HG03066 (cell line): ENCODE results near the gene LRMDA.

ENCODE experiments used
- ATAC-seq: cut with Tn5 transposase; IDR thresholded peaks from one replicate; pipeline ENCODE4 v1.9.1; 2021; ENCODE audit warnings: low read depth; ENCODE audit not compliant: unreplicated experiment

LRMDA gene

DNA sequence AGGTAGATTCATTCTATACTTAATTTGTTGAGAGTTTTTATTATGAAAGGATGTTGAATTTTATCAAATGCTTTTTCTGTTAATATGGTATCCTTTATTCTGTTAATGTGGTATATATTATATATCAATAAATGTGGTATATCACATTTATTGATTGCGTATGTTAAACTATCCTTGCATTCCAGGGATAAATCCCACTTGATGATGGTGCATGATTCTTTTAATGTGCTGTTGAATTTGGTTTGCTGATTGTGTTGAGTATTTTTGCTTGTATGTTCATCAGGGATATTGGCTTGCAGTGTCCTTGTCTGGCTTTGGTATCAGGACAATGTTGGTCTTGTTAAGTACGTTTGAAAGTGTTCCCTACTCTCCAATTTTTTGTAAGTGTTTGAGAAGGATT is 11.9 kb downstream of the LRMDA start:
- no peak for ATAC-seq

DNA sequence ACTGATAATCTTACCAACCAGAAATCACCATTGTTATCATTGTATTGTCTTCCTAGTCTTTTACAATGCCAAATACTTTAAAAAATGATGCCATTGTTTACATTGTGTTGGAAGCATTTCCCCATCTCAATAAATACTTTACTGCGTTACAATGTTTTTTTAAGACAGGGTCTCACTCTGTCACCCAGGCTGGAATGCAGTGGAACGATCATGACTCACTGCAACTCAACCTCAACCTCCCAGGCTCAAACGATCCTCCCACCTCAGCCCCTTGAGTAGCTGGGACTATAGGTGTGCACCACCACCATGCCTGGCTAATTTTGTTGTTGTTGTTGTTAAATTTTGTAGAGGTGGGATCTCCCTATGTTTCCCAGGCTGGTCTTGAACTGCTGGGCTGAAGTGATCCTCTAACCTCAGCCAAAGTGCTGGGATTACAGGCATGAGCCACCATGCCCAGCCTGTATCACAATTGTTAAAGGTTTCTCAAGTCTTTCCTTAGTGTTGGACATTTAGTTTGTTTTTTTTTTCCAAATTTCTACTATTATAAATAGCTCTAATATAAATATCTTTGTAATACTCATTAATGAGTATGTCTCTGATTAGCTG is 13.5 kb downstream of the LRMDA start:
- ATAC-seq, result no peak

DNA sequence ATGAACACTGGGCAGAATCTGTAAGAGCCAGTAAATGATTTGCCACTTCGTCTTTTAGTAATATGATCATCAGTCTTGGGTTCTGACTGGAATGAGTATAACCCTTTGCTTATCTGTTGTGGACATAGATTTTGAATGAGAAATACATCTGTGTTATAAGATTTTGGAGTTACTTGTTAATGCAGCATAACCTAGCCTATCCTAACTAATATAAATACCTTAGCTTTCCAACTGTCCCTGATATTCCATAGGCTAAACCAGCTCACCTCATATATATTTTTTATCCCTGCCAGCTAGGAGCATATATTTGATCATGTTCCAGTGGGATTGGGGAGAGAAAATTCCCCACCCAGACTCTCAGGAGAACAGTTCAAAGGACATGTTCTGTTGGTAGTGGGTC is 15.1 kb downstream of the LRMDA start:
- ATAC-seq, result no peak

DNA sequence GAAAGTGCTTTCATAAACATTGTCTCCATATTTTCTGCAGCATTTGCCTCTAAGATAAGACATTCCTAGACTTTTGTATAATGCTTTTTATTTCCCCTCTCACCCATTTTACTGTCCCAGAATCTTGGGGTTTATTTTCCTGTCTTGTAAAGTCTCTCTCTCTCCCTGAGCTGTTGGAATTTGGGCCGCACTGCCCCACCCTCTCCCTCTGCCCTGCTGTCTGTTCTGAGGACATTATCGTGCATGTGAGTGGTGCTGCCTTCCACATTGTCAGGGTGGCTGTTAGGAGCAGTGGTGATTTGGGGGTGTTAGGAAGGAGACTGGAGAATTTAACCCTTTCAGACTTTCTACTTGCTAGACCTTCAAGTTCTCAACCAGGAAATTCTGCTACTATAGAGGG is 16.7 kb downstream of the LRMDA start:
- ATAC-seq, result no peak

DNA sequence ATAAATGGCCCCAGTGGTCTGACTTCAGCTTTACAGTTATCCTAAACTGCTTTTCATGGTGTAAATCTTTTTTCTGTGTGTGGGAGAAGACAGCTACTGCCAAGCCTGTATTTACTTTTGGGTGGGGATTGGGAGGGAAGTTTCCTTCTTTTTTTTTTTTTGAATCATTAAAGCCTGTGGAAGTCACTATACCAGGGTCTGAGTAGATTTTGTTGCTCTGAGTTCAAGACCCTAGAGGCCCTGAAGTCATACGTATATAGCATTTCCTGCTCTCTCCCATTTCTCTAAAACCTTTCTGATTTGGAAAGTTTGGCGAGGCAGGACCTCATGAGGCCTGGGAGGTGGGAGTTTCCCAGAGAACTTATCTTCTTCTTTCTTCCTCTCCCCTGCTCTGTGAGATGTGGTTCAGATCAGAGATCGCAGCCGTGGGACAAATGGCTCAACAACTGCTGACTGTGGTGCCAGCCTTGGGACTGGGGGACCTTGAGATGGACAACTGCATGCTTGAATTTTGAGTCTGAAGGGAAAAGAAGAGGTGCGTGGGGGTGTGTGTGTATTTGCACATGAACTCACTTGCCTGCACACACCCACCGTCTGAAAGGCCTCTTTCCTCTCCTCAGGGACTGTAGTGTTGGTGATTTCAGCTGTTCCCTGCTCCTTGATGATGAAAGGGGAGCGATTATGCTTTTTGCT is 18.1 kb downstream of the LRMDA start:
- no peak for ATAC-seq

DNA sequence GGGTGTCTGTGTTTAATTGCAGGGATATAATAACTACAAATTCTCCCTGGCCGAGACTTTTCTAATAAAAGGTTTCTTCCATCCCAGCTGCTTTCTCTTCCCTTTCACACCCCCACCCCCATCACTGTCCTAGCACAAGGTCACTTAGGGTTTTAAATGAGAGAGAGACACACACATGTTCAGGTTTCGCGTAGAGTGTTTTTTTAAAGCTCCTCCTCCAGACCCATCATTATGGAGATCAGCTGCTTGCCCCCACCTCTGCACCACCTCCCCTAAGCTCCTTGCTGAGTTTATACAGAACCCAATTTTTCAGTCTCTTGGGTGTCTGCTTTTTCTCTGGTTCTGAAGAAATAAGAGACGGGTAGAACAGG is 18.6 kb downstream of the LRMDA start:
- no peak for ATAC-seq

DNA sequence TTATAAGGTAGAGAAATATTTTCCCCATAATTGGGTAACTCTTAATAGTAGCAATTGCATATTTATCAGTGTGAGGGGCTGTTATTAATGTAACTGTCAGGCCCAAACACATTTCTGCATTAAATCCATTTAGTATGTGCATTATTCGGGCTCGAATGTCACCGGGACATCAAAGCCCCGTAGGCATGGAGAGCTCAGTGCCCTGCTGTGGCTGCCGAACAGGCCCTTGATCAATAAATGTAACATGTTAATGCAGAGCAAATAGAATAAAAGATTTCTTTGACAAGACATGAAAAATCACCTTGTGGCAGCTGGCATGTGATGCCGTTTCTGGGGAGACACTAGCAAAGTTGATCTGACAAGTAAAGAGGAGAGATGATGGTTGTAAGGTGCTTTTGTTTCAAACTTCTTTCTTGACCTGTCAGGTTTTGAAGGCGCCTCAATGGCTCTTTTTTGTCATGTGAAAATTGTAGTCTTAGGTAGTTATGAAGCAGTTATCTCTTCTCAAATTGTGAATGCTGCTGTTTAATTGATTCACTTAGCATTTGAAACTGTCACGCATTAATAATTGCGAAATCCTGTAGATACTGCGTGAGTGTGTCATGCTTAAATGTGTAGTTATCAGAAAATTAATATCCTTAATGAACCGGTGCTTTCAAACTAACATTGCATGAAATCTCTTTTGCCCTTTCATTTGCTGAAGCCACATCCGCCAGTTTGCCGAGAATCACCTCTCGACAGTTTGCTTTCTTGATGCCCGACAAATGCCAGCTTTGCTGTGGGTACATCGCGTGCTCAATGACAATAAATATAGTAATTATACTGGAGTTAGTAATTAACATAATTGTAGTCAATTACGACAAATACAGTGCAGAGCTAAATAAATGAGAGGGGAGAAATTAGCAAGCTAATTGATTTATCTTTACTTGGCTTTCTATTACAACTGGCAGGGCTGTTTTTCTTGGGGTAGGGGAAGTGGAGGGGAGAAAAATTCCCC is 19.5 kb downstream of the LRMDA start:
- ATAC-seq, result no peak

DNA sequence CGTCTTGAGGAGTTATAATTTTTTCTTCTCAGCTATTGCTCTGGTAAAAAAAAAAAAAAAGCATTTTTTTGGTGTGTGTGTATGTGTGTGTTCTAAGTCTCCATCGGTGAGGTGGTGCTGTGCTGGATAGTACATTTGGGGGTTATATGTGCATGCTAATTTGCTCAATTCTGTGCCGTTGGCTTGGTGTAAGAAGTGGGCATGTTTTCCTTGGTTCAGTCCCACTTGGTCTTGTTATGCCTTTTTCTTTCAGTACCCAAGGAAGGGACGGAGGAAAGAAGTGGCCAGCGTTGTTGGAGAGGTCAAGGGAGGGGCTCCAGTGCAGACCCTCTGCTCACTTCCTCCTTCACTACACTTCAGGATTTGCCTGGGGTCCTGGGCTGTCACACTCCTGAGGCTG is 20.4 kb downstream of the LRMDA start:
- no peak for ATAC-seq

DNA sequence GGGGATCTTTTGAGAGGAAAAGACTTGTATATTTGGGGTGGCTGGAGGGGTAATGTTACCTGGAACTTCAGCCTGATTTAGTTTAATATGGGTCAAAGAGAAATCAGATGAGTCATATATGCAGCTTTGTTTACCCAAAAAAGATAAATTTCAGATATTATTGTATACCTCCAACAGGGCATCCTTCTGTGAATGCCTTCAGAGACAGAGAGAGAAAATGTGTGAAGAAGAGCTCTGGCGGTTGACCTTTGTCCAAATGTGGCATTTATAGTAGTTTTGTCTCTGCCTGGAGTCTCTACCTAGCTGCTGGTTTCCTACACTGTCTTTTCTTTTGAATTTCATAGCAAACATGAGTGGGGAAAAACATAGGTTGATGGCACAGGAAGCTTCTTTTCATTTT is 21.6 kb downstream of the LRMDA start:
- ATAC-seq, result no peak

DNA sequence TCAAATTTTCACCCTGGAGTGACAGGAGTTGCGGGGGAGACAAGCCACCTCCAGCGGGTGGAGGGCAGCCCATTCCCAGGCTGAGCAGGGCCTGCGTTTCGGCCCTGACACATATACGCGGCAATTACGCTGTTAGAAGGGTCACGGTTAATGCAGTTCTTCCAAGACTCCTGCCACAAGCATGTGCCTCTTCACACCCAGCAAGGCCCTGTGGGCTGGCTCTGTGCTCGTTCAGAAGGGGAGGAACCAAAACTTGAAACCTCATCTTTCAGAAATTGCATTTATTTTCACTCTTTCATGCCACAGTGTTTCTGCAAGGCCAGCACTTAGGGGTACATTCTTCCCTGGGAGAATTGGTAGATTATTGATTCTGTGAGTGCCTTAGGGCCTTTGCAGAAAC is 24.7 kb downstream of the LRMDA start:
- ATAC-seq, result no peak

DNA sequence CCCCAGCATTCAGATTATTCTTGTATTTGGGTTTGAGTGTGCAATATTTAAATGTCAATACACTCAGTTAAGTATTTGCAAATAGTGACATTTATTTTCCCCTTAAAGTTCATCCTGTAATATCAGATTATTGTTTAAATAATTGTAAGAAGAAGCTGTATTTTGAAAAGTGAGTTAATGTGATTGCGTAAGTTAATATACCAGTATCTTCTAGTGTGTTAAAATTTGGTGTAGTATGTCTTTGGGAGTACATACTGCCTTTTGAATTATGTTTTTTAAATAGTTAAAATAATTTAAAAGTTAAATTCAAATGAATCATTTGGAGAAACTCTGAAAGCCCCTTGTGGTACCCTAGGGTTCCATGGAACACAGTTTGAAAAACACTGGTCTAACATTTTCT is 28.6 kb downstream of the LRMDA start:
- no peak for ATAC-seq

DNA sequence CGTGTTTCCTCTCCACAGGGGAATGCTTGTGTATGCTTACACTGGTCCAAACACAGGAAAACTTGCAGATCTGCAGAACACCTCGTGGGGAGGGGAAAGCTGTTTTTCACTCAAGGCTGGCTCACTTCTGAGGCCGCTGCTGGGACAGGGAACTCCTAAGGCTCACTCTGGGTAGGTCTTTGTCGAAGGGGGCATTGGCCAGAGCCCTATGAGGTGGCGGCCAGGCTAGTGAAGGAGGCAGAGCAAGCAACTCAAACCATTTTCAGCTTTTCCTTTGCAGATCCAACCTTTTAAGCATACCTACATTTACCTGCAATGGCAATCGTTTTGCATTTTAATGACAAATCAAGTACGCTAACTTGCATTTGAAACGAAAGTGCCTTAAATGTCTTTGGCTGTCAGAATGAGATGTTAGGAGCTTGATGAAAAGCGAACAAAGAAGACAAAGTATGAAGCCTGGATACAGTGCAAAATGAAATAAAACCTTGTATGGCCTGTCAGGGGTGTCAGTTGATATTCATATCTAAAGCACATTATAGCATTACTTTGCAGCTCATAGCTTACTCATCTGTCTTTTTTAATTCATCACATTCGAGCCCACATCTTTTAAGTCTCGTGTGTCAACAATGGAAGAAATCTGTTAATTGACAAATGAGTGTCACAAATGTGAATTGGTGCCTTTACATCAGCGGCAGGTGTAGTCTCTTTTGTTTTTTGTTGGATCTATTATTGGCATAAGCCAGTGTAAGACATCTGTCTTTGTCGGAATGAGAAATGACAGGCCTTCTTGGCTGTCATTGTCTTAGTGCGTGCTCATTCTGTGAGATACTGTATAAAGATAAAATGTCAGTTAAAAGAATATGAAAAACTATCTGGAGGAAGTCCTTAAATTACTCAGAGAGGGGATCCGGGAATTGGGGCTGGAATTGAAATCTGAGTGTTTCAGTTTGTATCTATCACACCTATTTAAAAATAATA is 30.5 kb downstream of the LRMDA start:
- no peak for ATAC-seq

DNA sequence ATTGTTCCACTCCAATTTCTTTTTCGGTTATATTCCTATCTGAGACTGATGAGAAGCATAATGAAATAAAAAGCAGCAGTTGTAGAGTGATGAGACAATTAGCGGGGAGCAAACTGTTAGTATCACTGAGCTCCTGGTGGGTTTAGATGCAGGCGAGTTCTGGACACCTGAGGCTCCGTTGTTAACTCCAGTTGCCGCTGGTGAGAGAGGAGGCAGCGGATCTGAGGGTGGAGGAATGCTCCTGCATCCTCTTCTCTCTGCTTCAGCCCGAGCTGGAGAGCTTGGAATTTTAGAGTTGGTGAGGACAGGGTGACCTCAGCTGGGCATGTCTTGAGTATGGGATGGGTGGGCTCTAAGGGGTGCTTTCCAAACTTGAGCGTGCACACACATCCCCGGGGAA is 31.4 kb downstream of the LRMDA start:
- no peak for ATAC-seq

DNA sequence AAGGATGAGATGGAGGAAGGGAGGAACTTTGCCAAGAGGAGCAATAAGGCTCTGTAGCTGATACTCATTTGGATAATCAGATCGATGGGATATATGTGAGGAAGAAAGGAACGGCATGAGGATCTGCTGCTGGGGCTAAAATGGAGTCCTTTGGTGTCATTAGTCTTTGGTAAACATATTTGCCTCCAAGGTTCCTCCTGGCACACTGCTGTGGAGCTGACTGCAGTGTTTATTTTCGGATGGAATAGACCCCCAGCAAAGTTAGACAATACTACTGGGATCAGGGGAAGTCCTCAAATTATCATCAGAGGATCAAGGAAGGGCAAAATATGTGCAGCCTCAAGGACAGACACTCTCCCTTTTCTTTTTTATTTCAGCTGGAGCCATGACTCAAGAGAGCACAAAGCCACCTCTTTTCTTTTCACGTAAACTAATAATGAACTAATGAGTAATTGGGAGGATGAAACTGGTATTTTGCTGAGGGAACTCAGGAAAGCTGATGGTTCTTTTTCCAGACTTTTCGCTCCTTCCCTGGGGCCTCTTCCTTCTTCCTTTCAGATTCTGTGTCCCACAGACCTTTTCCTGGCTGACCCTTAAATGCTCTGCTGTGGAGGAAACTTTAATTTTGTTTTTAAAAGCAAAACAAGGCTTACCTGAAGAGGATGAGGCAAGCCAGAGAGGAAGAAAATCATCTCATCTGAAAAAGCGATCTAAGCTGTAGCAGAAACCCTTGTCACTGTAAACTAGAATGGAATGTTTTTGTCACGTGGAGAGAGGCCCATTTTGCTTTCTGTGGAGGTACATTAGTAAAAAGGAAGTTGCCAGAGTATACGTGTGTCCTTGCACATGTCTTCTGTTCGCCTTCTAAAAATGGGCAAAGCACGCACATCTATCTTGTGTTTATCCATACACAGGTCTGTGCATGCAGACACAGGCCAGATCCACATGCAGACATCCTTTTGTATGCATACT is 33.3 kb downstream of the LRMDA start:
- ATAC-seq, result no peak

DNA sequence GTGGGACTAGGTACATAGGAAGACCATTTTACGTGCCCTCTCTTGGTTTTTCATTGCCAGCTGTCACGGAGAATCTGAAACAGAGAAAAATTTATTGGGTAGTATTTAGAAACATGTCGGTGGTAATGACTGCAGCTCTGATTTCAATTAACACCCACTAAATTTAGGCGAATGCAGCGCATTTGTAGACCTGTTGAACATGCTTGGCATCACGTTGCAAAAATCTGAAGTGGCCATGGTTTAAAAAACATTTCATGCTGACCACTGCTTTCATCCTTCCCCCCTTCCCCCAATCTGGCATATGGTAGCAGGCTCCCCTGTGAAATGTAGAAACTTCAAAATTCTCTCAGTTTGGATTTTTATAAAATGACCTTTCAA is 34.0 kb downstream of the LRMDA start:
- ATAC-seq, result no peak

DNA sequence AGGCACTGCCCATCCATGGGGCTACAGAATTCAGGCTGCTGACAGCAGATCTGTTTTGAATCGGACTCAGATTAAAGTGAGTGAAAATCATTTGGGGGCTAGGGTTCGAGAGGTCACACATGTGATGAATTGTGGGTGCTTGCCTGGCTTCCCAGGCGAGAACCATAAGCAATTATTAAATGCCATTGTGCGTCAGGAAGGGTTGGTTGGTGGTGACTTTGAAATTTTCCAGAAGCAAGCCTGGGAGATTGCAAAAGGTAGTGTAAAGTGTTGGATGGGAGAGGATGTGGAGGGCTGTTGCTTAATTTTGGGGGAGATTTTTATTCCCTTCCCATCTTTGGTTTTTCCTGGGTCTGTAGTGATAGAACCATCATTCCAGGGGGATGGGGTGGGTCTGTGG is 34.6 kb downstream of the LRMDA start:
- ATAC-seq, result no peak

DNA sequence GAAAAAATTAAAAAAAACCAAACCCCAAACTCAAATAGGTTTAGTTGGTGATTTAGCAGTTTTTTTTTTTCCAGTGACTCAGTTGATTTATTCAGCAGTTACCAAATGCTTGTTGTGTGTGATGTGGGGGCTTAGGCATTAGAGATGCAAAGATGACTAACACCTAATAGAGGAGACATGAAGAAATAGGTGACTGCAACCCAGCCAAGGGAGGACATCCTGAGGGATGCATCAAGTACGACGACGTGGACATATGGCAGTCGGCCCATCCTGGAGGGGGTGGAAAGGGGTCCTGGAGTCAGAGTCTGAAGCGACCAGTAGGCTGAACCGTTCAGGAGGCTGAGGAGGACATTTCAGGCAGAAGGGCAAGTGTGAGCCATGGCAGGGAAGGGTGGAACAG is 35.5 kb downstream of the LRMDA start:
- ATAC-seq, result no peak

DNA sequence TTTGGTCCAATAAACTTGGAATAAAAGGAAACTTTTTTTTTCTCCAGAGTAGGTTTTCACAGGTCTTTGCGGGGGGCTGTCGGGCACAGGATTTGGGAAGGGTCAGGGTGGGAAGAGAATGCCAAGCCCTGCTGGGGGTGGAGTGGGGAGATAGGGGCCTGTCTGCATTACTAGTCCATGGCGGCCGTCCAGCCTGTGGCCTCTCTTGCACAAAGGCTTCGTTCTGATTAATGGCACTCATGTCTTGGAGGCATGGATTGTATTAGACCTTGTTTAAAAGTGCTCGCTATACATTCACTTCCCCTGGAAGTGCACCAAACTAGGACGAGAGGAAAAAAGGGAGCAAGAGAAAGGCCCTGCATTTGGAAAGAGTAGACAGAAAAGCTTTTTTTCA is 37.2 kb downstream of the LRMDA start:
- no peak for ATAC-seq

DNA sequence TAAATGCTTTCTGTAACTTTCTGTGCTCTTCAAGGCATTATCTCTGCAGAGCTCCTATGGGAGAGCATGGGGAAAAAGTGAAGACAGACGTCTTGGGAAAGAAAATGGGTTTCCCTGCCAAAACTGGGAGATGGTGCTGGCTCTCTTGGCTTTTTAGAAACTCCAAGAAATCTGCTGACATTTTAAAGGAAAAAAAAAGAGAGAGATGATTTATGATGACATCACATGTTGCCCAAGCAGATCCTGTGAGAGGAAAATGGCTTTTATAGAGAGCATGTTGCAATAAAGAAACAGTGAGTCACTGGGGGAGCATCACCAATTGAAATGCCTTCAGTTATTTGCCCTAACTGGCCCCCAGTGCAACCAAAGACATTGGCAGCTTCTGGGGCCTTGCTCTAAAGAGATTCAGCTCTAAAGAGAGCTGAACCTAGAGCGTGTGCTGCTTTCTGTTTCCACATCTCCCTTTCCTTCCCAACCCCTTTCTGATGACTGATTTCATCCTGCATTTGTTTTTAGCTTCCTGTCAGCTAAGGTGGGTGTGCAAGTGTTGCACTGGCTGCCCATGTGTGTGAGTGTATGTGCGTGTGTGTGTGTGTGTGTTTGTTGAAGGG is 37.7 kb downstream of the LRMDA start:
- no peak for ATAC-seq
